ENCODE results near the gene KRTAP10-12.

GRCh38 chr21:44653656-44654575 is 43.1 kb upstream of the KRTAP10-12 start:
- TF ChIP-seq POLR2AphosphoS5 (IDR thresholded peaks at IDR 0.05; ENCODE audit: low read depth, low read length), result no peak
- no peak for TF ChIP-seq CTCF (IDR thresholded peaks at IDR 0.05)
- no peak for TF ChIP-seq SIN3A (IDR thresholded peaks at IDR 0.05; ENCODE audit: borderline replicate concordance, insufficient read depth, low read depth, low read length)
- TF ChIP-seq REST (IDR thresholded peaks at IDR 0.05; ENCODE audit: insufficient read depth in 1 of 2, low read depth in 2 of 2, low read length in 1 of 2), result no peak
- TF ChIP-seq TCF7L2 (IDR thresholded peaks at IDR 0.05; ENCODE audit: low read depth, low read length), result no peak

All from Panc1 (cell line).